ENCODE data around the gene DLGAP3.

GRCh38 chr1:34870395-34870794 lies 59.1 kb downstream of the DLGAP3 start:
- TF ChIP-seq CTCF (IDR thresholded peaks at IDR 0.05) (no peak), POLR2A (IDR thresholded peaks at IDR 0.05) (no peak)

Measured in heart left ventricle (tissue), 13 donors.